HUES48 (cell line): ENCODE results near the gene KCNAB2.
"Not testable (repeated sequence)": the region's sequence is repeated elsewhere in the genome, so short reads cannot be mapped to it uniquely, and the experiment has no call there.

ENCODE experiments used
- H3K27ac ChIP-seq: one replicate; pipeline ENCODE4 v1.7.0; 2013; ENCODE audit warnings: low read depth, low read length, inconsistent platforms
- H3K27me3 ChIP-seq: 2 replicates; pipeline ENCODE4 v1.6.1; 2013; ENCODE audit warnings: mild to moderate bottlenecking, low read length; ENCODE audit not compliant: control insufficient read depth, insufficient read depth
- H3K36me3 ChIP-seq: 2 replicates; pipeline ENCODE4 v1.6.1; 2013; ENCODE audit warnings: low read length; ENCODE audit not compliant: control insufficient read depth, insufficient read depth
- H3K4me1 ChIP-seq: 2 replicates; pipeline ENCODE4 v1.6.1; 2013; ENCODE audit warnings: mild to moderate bottlenecking, low read length; ENCODE audit not compliant: control insufficient read depth, insufficient read depth
- H3K4me3 ChIP-seq: 2 replicates; pipeline ENCODE4 v1.5.1; 2013; ENCODE audit warnings: mild to moderate bottlenecking, low read depth, low read length
- H3K9ac ChIP-seq: 2 replicates; pipeline ENCODE4 v1.6.1; 2013; ENCODE audit warnings: mild to moderate bottlenecking, low read depth, low read length, moderate library complexity
- H3K9me3 ChIP-seq: 2 replicates; pipeline ENCODE4 v1.6.1; 2013; ENCODE audit warnings: low read length; ENCODE audit not compliant: control insufficient read depth, insufficient read depth

KCNAB2 gene

GRCh38 chr1:6074192-6074901 lies 28.7 kb downstream of the KCNAB2 start:
- no peak overlapping the region for H3K27ac ChIP-seq
- no peak overlapping the region for H3K4me3 ChIP-seq
- H3K4me1 ChIP-seq: no peaks in the 10 kb centered on the region
- no peaks in the 10 kb centered on the region for H3K36me3 ChIP-seq
- no peak overlapping the region for H3K9ac ChIP-seq
- H3K9me3 ChIP-seq: no peaks in the 10 kb centered on the region
- no peaks in the 10 kb centered on the region for H3K27me3 ChIP-seq

GRCh38 chr1:6075748-6076147 lies 30.1 kb downstream of the KCNAB2 start:
- H3K36me3 ChIP-seq: no peaks in the 10 kb centered on the region
- H3K4me1 ChIP-seq: no peaks in the 10 kb centered on the region
- H3K9me3 ChIP-seq: no peaks in the 10 kb centered on the region

GRCh38 chr1:6077061-6077460 lies 31.4 kb downstream of the KCNAB2 start:
- not testable (repeated sequence) for H3K36me3 ChIP-seq, H3K9me3 ChIP-seq, H3K4me3 ChIP-seq, H3K4me1 ChIP-seq, H3K9ac ChIP-seq, H3K27ac ChIP-seq, H3K27me3 ChIP-seq

More at GRCh38 chr1:6075748-6076147, 30.1 kb downstream of the KCNAB2 start:
- Histone ChIP-seq H3K27me3 (no peaks in the 10 kb centered on the region), H3K27ac (no peak overlapping the region), H3K9ac (no peak overlapping the region), H3K4me3 (no peak overlapping the region)

- H3K4me1 ChIP-seq: no peaks in the 10 kb centered on the region
- H3K27ac ChIP-seq: no peak overlapping the region
- H3K4me3 ChIP-seq: no peak overlapping the region
- H3K9me3 ChIP-seq: no peaks in the 10 kb centered on the region
- H3K27me3 ChIP-seq: no peaks in the 10 kb centered on the region
- H3K9ac ChIP-seq: no peak overlapping the region
- H3K36me3 ChIP-seq: no peaks in the 10 kb centered on the region
These were observed 31.8 kb downstream of the KCNAB2 start for GRCh38 chr1:6077506-6077905.

- H3K9me3 ChIP-seq: no peaks in the 10 kb centered on the region
- H3K27ac ChIP-seq: no peak overlapping the region
- no peaks in the 10 kb centered on the region for H3K4me1 ChIP-seq
- H3K9ac ChIP-seq: no peak overlapping the region
- no peaks in the 10 kb centered on the region for H3K27me3 ChIP-seq
- no peaks in the 10 kb centered on the region for H3K36me3 ChIP-seq
- H3K4me3 ChIP-seq: no peak overlapping the region
These were observed 32.2 kb downstream of the KCNAB2 start for GRCh38 chr1:6077919-6078318.

GRCh38 chr1:6080469-6080868 lies 34.8 kb downstream of the KCNAB2 start:
- Histone ChIP-seq H3K4me1 (no peaks in the 10 kb centered on the region), H3K9ac (no peak overlapping the region), H3K27ac (no peak overlapping the region), H3K36me3 (no peaks in the 10 kb centered on the region), H3K27me3 (no peaks in the 10 kb centered on the region), H3K4me3 (no peak overlapping the region), H3K9me3 (no peaks in the 10 kb centered on the region)

GRCh38 chr1:6081901-6082300 lies 36.2 kb downstream of the KCNAB2 start:
- no peak overlapping the region for H3K9ac ChIP-seq
- H3K27ac ChIP-seq: no peak overlapping the region
- H3K4me3 ChIP-seq: no peak overlapping the region
- H3K4me1 ChIP-seq: no peaks in the 10 kb centered on the region
- H3K36me3 ChIP-seq: no peaks in the 10 kb centered on the region
- no peaks in the 10 kb centered on the region for H3K27me3 ChIP-seq
- H3K9me3 ChIP-seq: no peaks in the 10 kb centered on the region

GRCh38 chr1:6082430-6082971 lies 36.8 kb downstream of the KCNAB2 start:
- H3K27me3 ChIP-seq: no peaks in the 10 kb centered on the region
- no peak overlapping the region for H3K27ac ChIP-seq
- H3K36me3 ChIP-seq: no peaks in the 10 kb centered on the region
- H3K9me3 ChIP-seq: no peaks in the 10 kb centered on the region
- no peak overlapping the region for H3K4me3 ChIP-seq
- H3K4me1 ChIP-seq: no peaks in the 10 kb centered on the region
- H3K9ac ChIP-seq: no peak overlapping the region

GRCh38 chr1:6083385-6083784 lies 37.7 kb downstream of the KCNAB2 start:
- H3K36me3 ChIP-seq: no peaks in the 10 kb centered on the region
- H3K4me3 ChIP-seq: no peak overlapping the region
- no peak overlapping the region for H3K9ac ChIP-seq
- H3K4me1 ChIP-seq: no peaks in the 10 kb centered on the region
- H3K9me3 ChIP-seq: no peaks in the 10 kb centered on the region
- no peak overlapping the region for H3K27ac ChIP-seq
- no peaks in the 10 kb centered on the region for H3K27me3 ChIP-seq

- no peak overlapping the region for H3K4me3 ChIP-seq
- H3K4me1 ChIP-seq: no peaks in the 10 kb centered on the region
- no peak overlapping the region for H3K9ac ChIP-seq
- no peaks in the 10 kb centered on the region for H3K9me3 ChIP-seq
- no peaks in the 10 kb centered on the region for H3K27me3 ChIP-seq
- H3K27ac ChIP-seq: no peak overlapping the region
- no peaks in the 10 kb centered on the region for H3K36me3 ChIP-seq
These were observed 38.2 kb downstream of the KCNAB2 start for GRCh38 chr1:6083801-6084446.

GRCh38 chr1:6084781-6085495 lies 39.2 kb downstream of the KCNAB2 start:
- Histone ChIP-seq H3K36me3 (no peaks in the 10 kb centered on the region), H3K4me1 (no peaks in the 10 kb centered on the region), H3K9ac (no peak overlapping the region), H3K27me3 (no peaks in the 10 kb centered on the region), H3K9me3 (no peaks in the 10 kb centered on the region), H3K4me3 (no peak overlapping the region), H3K27ac (no peak overlapping the region)
